IMR-90 (cell line): ENCODE measurements around the gene TBCE. TPM values are rescaled to one million over a fixed set of nuclear protein-coding genes. Genes with fewer than 3 reads are reported as not detected.
"Not testable (repeated sequence)": the region's sequence is repeated elsewhere in the genome, so short reads cannot be mapped to it uniquely, and the experiment has no call there.

Experiments
- ATAC-seq: fragments of 200-7000 bp; cut with Tn5 transposase; 2 replicates; pipeline ENCODE4 v1.9.1; 2020; ENCODE audit warnings: low read depth, mild to moderate bottlenecking, moderate library complexity
- BruUV-seq: library from RNA; stranded (reverse); fragments of 400-500 nt; replicated peaks from 2 replicates; lab custom pipeline; 2021; lab: Mats Ljungman, UMichigan
- CTCF ChIA-PET: fragments of 300-600 bp; formaldehyde crosslinking; extraction: SDS; loops from one replicate; lab custom pipeline; 2021; ENCODE audit warnings: antibody characterized with exemption; lab: Yijun Ruan, JAX
- POLR2A ChIA-PET: fragments of 300-600 bp; sonication (Branson Sonifier 250); formaldehyde crosslinking; loops from one replicate; lab custom pipeline; 2022; ENCODE audit warnings: antibody characterized with exemption; ENCODE audit not compliant: unreplicated experiment; lab: Charles Lee
- DNase-seq: peaks from one replicate; pipeline ENCODE4 v3.0.0; 2013
- H2AFZ ChIP-seq: replicated peaks from 2 replicates; pipeline ENCODE3; 2013; ENCODE audit warnings: low read length, mild to moderate bottlenecking; ENCODE audit not compliant: poor library complexity
- H2AK5ac ChIP-seq: 2 replicates; pipeline ENCODE4 v1.6.1; 2013; ENCODE audit warnings: low read depth, low read length, inconsistent platforms
- H2AK9ac ChIP-seq: replicated peaks from 2 replicates; pipeline ENCODE3; 2013; ENCODE audit warnings: mild to moderate bottlenecking, low read depth, low read length, moderate library complexity; ENCODE audit not compliant: poor library complexity
- H2BK120ac ChIP-seq: 2 replicates; pipeline ENCODE4 v1.6.1; 2013; ENCODE audit warnings: low read depth, low read length, inconsistent platforms
- H2BK15ac ChIP-seq: 3 replicates; pipeline ENCODE4 v1.6.1; 2013; ENCODE audit warnings: low read depth, low read length, inconsistent platforms
- H2BK20ac ChIP-seq: 2 replicates; pipeline ENCODE4 v1.6.1; 2013; ENCODE audit warnings: low read depth, mild to moderate bottlenecking, inconsistent platforms, low read length, moderate library complexity
- H2BK5ac ChIP-seq: 2 replicates; pipeline ENCODE4 v1.6.1; 2013; ENCODE audit warnings: mild to moderate bottlenecking, low read depth, low read length, inconsistent platforms; ENCODE audit not compliant: poor library complexity, severe bottlenecking
- H3K14ac ChIP-seq: replicated peaks from 2 replicates; pipeline ENCODE4 v1.6.1; 2013; ENCODE audit warnings: low read depth, low read length, inconsistent platforms
- H3K18ac ChIP-seq: 2 replicates; pipeline ENCODE4 v1.6.1; 2013; ENCODE audit warnings: low read depth, low read length, control low read depth
- H3K23ac ChIP-seq: 2 replicates; pipeline ENCODE4 v1.6.1; 2013; ENCODE audit warnings: low read depth, low read length, inconsistent platforms
- H3K27ac ChIP-seq: 2 replicates; pipeline ENCODE4 v1.5.1; 2013; ENCODE audit warnings: mild to moderate bottlenecking, control low read depth, low read length; ENCODE audit not compliant: insufficient read depth
- H3K27me3 ChIP-seq: 2 replicates; pipeline ENCODE4 v1.6.1; 2013; ENCODE audit warnings: low read length; ENCODE audit not compliant: control insufficient read depth, insufficient read depth
- H3K36me3 ChIP-seq: 2 replicates; pipeline ENCODE4 v1.6.1; 2013; ENCODE audit warnings: low read length, mixed read lengths; ENCODE audit not compliant: control insufficient read depth, insufficient read depth
- H3K4ac ChIP-seq: 2 replicates; pipeline ENCODE4 v1.6.1; 2013; ENCODE audit warnings: low read depth, low read length, inconsistent platforms
- H3K4me1 ChIP-seq: 2 replicates; pipeline ENCODE4 v1.6.1; 2013; ENCODE audit warnings: low read length, mixed read lengths; ENCODE audit not compliant: control insufficient read depth, insufficient read depth
- H3K4me2 ChIP-seq: 2 replicates; pipeline ENCODE4 v1.6.1; 2013; ENCODE audit warnings: low read depth, mild to moderate bottlenecking, control low read depth, low read length, moderate library complexity
- H3K4me3 ChIP-seq: 2 replicates; pipeline ENCODE4 v1.5.1; 2013; ENCODE audit warnings: low read depth, mild to moderate bottlenecking, control low read depth, low read length, moderate library complexity; ENCODE audit not compliant: insufficient read depth
- H3K56ac ChIP-seq: 2 replicates; pipeline ENCODE4 v1.6.1; 2013; ENCODE audit warnings: low read length, inconsistent platforms; ENCODE audit not compliant: insufficient read depth; ENCODE audit errors: extremely low read depth
- H3K79me1 ChIP-seq, 2 experiments: 2 replicates each; pipeline ENCODE4 v1.6.1; 2013; ENCODE audit warnings: low read length in 2 of 2, inconsistent platforms in 1 of 2, low read depth in 1 of 2
- H3K9ac ChIP-seq: 2 replicates; pipeline ENCODE4 v1.6.1; 2013; ENCODE audit warnings: low read depth, low read length, control low read depth
- H3K9me1 ChIP-seq: 2 replicates; pipeline ENCODE4 v1.6.1; 2013; ENCODE audit warnings: low read length, inconsistent platforms; ENCODE audit not compliant: insufficient read depth
- H3K9me3 ChIP-seq: 2 replicates; pipeline ENCODE4 v1.6.1; 2013; ENCODE audit warnings: low read length; ENCODE audit not compliant: control insufficient read depth, insufficient read depth
- H4K20me1 ChIP-seq: 2 replicates; pipeline ENCODE4 v1.6.1; 2013; ENCODE audit warnings: low read length, inconsistent platforms; ENCODE audit not compliant: insufficient read depth
- H4K5ac ChIP-seq: 2 replicates; pipeline ENCODE4 v1.6.1; 2013; ENCODE audit warnings: mild to moderate bottlenecking, low read depth, low read length, control low read depth
- H4K8ac ChIP-seq, 2 experiments: 2 replicates each; pipeline ENCODE4 v1.6.1; 2013; ENCODE audit warnings: low read depth in 2 of 2, low read length in 2 of 2, control low read depth in 1 of 2, inconsistent platforms in 1 of 2
- H4K91ac ChIP-seq: 2 replicates; pipeline ENCODE4 v1.6.1; 2013; ENCODE audit warnings: low read depth, low read length, inconsistent platforms; ENCODE audit not compliant: insufficient read depth
- WGBS, 2 experiments: methylation state at CpG; one replicate each; pipeline versions ENCODE4 v1.1.5 to v1.1.7; 2013; ENCODE audit warnings: missing lambda C conversion rate in 2 of 2; ENCODE audit not compliant: insufficient read length in 1 of 2; ENCODE audit errors: extremely low coverage in 2 of 2; 5-methylcytosine and 5-hydroxymethylcytosine counted together
- dilution Hi-C: fragments of 300-500 bp; cut with HindIII; formaldehyde crosslinking; loops from one replicate; pipeline ENCODE4 v1.14.3; 2018; ENCODE audit warnings: low sequenced_read_pairs; ENCODE audit not compliant: unreplicated experiment
- in situ Hi-C: fragments of 300-500 bp; cut with MboI; formaldehyde crosslinking; loops from 3 replicates; pipeline ENCODE4 v1.14.3; 2019; ENCODE audit warnings: low sequenced_read_pairs, inconsistent platforms, mixed read lengths
- intact Hi-C: fragments of 100-400 bp; cut with micrococcal nuclease; formaldehyde crosslinking; loops from 2 replicates; pipeline ENCODE4 v1.10.0; 2022
- polyA plus RNA-seq, 3 experiments: library from polyadenylated mRNA; depleted of rRNA; stranded (reverse); fragments of >200 nt; gene quantifications; 2 replicates each; pipeline ENCODE4 v1.2.3, GENCODE V29; 2012; ENCODE audit warnings: low replicate concordance in 1 of 3
- total RNA-seq: library from RNA; depleted of rRNA; stranded (reverse); fragments of >200 nt; gene quantifications from 2 replicates; pipeline ENCODE4 v1.2.3, GENCODE V29; 2012

Gene TBCE
- total and polyA plus RNA-seq, 2 of the 4 experiments (the other 2 are of a cell fraction): 25.3 to 26.7 TPM

- H4K20me1 ChIP-seq, H2BK120ac ChIP-seq, H3K9me1 ChIP-seq, H4K5ac ChIP-seq, H3K9ac ChIP-seq, ATAC-seq, H3K18ac ChIP-seq, H3K56ac ChIP-seq, H2AK9ac ChIP-seq, H2AK5ac ChIP-seq, H3K27me3 ChIP-seq, dilution Hi-C loops, H2BK20ac ChIP-seq, H3K4me2 ChIP-seq, in situ Hi-C loops, DNase-seq, H2AFZ ChIP-seq, H2BK5ac ChIP-seq, H2BK15ac ChIP-seq, H3K4me1 ChIP-seq, H3K4me3 ChIP-seq, BruUV-seq, CTCF ChIA-PET, H3K14ac ChIP-seq, H3K4ac ChIP-seq, H3K9me3 ChIP-seq, H4K8ac ChIP-seq, H3K23ac ChIP-seq, intact Hi-C loops, H4K91ac ChIP-seq, POLR2A ChIA-PET, H3K27ac ChIP-seq: not testable (repeated sequence)
- peaks cover 8 to 42% of the 10 kb centered on the region in 2 experiments for H3K79me1 ChIP-seq
- 91% methylated on average over 5 of the region's 11 CpGs; no CpG with 5 or more reads in 1 of the 2 experiments for WGBS, 2 experiments
- H3K36me3 ChIP-seq: peaks cover 13% of the 10 kb centered on the region
Observed at GRCh38 chr1:235378134-235378735, 11.0 kb downstream of the TBCE start.

GRCh38 chr1:235381955-235382739 lies 14.9 kb downstream of the TBCE start:
- H3K27ac ChIP-seq, H2AK9ac ChIP-seq, H3K9me1 ChIP-seq, DNase-seq, dilution Hi-C loops, H3K4me2 ChIP-seq, CTCF ChIA-PET, H3K4me3 ChIP-seq, H4K20me1 ChIP-seq, BruUV-seq, H3K4ac ChIP-seq, H2BK20ac ChIP-seq, H4K91ac ChIP-seq, H3K4me1 ChIP-seq, POLR2A ChIA-PET, H4K8ac ChIP-seq, intact Hi-C loops, H3K14ac ChIP-seq, H2AFZ ChIP-seq, in situ Hi-C loops, H3K56ac ChIP-seq, H3K27me3 ChIP-seq, H3K9ac ChIP-seq, H2AK5ac ChIP-seq, H2BK120ac ChIP-seq, H3K18ac ChIP-seq, H3K23ac ChIP-seq, H2BK15ac ChIP-seq, ATAC-seq, H3K9me3 ChIP-seq, H4K5ac ChIP-seq, H2BK5ac ChIP-seq: not testable (repeated sequence)
- no CpG with 5 or more reads among the region's 3 CpGs for WGBS, 2 experiments
- Histone ChIP-seq H3K79me1 (peaks cover 2 to 18% of the 10 kb centered on the region in 2 experiments; a peak in 3 of 4 replicates), H3K36me3 (peaks cover 13% of the 10 kb centered on the region)
